ENCODE results near the gene ZNF396. TPM values are rescaled to one million over a fixed set of nuclear protein-coding genes. Genes with fewer than 3 reads are reported as not detected.

ZNF396 gene
- total RNA-seq = 0.52 TPM

DNA sequence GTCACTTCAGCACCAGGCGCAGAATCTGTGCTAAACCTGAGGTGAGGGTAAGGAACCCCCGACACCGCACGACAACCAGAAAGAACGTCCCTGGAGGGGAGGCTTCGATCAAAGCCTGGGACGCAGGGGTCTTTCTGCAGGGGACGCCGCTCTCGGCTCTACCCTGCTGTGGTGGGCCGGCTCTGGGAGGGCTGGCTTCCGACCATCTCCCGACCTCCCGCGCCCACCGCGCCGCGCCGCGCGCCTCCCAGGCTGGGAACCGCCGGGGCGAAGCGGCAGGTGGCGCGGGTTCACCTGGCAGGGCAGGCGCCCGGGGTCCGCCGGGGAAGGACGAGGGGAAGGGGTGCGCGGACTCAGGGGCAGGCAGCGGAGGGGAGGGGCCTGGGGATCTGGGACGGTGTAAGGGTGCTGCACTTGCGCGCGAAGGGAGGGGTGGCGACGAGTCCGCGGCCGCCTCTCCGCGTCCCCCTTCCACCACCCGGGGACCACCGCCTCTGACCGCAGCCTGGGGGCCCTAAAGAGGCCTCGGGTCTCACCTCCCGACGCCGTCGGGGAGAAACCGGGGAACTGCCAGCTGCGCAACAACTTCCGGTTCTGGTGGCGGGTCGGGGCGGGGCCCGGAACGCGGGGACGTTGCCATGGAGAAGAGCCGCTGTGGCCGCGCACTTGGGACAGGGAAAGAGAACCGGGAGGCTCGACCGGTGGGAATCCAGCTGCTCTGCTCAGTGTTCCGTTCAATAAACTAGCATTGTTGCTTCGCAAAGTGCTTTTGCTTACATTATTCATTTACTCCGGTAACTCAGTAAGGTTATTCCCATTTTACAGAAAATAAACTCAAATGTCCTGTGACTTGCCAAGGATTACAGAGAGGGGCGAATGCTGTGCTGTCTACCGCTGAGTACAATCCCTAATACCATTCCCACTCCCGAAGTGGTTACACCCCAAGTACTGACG lies at the start of gene ZNF396:
ZNF396 (minus strand) TSS at position 596 of the 954 bp plus-strand sequence. CDS start 3,045 bp downstream, outside the sequence.
- H3K27me3 ChIP-seq (ENCODE audit: insufficient read depth, low read length) = no peaks in the 10 kb centered on the region
- H3K4me1 ChIP-seq (ENCODE audit: insufficient read depth, low read length) = peaks cover 11% of the 10 kb centered on the region
- H3K4me3 ChIP-seq (ENCODE audit: low read length) = peak within 1 kb of the TSS; percentile 66
- no peaks in the 10 kb centered on the region for H3K9me3 ChIP-seq (ENCODE audit: low read depth, low read length)

DNA sequence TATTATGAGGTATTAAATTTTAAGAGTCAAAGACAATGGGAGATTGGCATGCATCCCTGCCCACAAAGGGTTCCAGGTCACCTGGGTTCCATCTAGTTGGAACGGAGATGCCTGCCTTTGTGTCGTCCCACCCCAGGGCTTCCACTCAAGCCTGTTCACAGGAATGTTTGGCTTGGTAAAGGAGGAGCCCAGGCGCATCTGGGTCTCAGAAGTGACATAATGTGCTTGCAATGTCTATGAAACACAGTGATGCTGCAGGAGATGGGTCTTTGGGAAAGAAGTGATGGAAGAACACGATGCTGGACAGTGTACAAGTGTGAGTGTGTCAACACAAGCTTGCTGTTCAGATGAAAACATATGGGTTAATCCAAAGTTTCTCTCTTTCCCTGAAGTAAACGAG lies 49.6 kb upstream of the ZNF396 start:
- Histone ChIP-seq H3K4me3 (ENCODE audit: low read length) (no peak overlapping the region), H3K27me3 (ENCODE audit: insufficient read depth, low read length) (no peaks in the 10 kb centered on the region), H3K4me1 (ENCODE audit: insufficient read depth, low read length) (no peaks in the 10 kb centered on the region), H3K9me3 (ENCODE audit: low read depth, low read length) (no peaks in the 10 kb centered on the region)

DNA sequence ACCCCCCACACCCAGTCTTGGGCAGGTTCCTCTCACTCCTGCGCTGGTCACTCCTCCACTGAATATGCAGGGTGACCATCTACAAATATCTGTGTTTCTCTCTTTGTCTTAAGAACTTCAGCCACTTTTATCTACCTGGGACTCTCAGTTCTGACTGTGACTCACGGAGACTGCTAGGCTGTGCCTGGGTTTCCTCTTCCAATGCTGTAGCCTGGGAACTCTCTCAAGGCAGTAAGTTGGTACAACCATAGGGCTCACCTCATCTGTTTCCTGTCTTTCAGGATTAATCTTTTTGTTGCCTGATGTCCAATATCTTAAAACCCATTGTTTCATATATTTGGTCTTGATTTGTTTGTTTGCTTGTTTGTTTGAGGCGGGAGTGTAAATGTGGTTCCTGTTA lies 47.2 kb upstream of the ZNF396 start:
- H3K9me3 ChIP-seq (ENCODE audit: low read depth, low read length) = no peaks in the 10 kb centered on the region
- no peaks in the 10 kb centered on the region for H3K27me3 ChIP-seq (ENCODE audit: insufficient read depth, low read length)
- H3K4me3 ChIP-seq (ENCODE audit: low read length) = no peak overlapping the region
- no peaks in the 10 kb centered on the region for H3K4me1 ChIP-seq (ENCODE audit: insufficient read depth, low read length)

DNA sequence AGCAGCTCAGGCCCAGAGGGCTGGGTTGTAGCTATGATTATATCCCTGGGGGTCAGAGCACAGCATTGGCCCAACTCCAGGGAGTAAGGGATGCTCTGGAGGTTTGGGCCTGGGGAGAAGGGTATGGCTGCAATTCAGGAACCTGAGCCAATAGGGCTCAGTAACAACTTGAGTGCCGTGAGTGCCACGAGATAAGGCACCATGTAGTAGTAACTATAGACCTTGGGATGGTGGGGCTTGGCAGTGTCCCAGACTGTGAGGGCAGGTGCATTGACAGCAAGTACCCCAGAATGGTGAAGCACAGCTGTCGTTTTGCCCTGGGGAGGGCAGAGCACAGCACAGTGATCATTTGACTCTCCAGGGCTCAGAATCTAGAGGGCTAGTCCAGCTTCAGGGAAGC lies 45.1 kb upstream of the ZNF396 start:
- Histone ChIP-seq H3K9me3 (ENCODE audit: low read depth, low read length) (no peaks in the 10 kb centered on the region), H3K4me3 (ENCODE audit: low read length) (no peak overlapping the region), H3K4me1 (ENCODE audit: insufficient read depth, low read length) (no peaks in the 10 kb centered on the region), H3K27me3 (ENCODE audit: insufficient read depth, low read length) (no peaks in the 10 kb centered on the region)

DNA sequence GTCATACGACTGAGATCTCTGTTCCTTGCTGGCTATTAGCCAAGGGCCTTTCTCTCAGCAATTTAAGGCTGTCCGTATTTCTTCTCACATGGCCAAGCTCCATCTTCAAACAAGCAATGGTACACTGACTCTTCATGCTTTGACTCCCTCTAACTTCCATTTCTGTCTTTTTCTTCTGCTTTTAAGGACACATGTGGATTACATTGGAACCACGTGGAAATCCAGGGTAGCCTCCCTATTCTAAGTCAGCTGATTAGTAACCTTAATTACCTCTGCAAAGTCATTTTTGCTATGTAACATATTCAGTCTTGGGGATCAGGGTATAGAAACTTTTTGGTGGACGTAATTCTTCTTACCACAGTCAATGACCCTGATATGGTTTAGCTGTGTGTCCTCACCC lies 41.5 kb upstream of the ZNF396 start:
- H3K4me3 ChIP-seq (ENCODE audit: low read length) = no peak overlapping the region
- H3K27me3 ChIP-seq (ENCODE audit: insufficient read depth, low read length) = no peaks in the 10 kb centered on the region
- peaks cover 16% of the 10 kb centered on the region for H3K4me1 ChIP-seq (ENCODE audit: insufficient read depth, low read length)
- H3K9me3 ChIP-seq (ENCODE audit: low read depth, low read length) = no peaks in the 10 kb centered on the region

DNA sequence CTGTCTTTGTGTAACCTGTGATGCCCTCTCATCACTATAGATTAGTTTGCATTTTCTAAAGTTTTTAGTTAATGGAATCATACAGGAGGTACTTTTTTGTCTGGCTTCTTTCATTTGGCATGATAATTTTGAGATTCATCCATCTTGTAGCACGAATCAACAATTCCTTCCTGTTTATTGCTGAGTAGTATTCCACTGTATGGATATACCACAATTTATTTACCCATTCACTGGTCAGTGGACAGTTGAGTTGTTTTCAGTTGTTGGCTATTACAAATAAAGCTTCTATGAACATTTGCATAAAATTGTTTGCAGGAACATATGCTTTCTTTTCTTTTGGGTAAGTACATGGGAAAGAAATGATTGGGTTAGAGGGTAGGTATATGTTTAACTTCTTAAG lies 40.1 kb upstream of the ZNF396 start:
- Histone ChIP-seq H3K9me3 (ENCODE audit: low read depth, low read length) (no peaks in the 10 kb centered on the region), H3K4me1 (ENCODE audit: insufficient read depth, low read length) (peaks cover 26% of the 10 kb centered on the region), H3K4me3 (ENCODE audit: low read length) (no peak overlapping the region), H3K27me3 (ENCODE audit: insufficient read depth, low read length) (no peaks in the 10 kb centered on the region)

DNA sequence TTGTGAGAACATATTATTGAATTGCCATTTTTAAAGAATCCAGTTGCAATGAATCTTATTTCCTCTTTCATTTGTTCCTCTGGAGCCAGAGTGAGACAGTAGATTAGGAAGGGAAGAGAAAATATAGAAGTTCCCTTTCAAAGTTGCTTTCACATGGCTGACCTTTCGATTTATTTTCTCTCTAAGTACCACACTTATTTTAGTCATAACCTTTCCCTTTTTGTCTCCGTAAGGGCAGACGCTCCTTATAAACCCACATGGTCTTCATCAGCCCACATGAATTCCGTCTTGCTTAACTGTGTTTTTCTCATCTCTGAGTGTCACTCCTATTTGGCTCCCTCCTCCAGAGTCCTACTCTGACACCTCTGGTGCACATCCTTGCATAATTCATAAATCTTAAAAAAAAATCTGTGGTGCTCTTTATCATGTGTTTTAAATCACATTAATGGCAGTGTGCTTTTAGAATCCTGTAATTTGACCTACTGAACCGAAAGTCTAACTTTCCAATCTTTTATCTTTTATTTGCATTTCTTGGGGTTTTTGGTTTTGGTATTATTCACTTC lies 38.5 kb upstream of the ZNF396 start:
- Histone ChIP-seq H3K4me3 (ENCODE audit: low read length) (peak overlapping the region; percentile 9), H3K4me1 (ENCODE audit: insufficient read depth, low read length) (peaks cover 30% of the 10 kb centered on the region), H3K27me3 (ENCODE audit: insufficient read depth, low read length) (no peaks in the 10 kb centered on the region), H3K9me3 (ENCODE audit: low read depth, low read length) (no peaks in the 10 kb centered on the region)

DNA sequence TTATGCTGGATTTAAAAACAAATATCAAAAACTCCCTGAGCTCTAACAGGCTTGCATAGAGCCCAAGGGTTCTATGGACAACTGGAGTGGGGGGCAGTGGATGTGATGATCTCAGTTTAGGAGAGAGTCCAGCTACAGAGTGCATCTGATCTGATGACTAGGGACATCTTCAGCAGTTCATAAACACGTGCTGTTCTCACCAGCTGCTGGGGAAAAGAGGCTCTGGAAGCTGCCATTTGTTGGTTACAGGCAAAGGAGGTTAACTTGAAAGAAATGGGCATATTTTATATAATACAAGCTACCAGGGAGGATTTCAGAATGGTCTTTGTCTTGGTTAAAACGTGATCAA lies 36.0 kb upstream of the ZNF396 start:
- Histone ChIP-seq H3K4me3 (ENCODE audit: low read length) (no peak overlapping the region), H3K27me3 (ENCODE audit: insufficient read depth, low read length) (no peaks in the 10 kb centered on the region), H3K9me3 (ENCODE audit: low read depth, low read length) (no peaks in the 10 kb centered on the region), H3K4me1 (ENCODE audit: insufficient read depth, low read length) (peaks cover 40% of the 10 kb centered on the region)

DNA sequence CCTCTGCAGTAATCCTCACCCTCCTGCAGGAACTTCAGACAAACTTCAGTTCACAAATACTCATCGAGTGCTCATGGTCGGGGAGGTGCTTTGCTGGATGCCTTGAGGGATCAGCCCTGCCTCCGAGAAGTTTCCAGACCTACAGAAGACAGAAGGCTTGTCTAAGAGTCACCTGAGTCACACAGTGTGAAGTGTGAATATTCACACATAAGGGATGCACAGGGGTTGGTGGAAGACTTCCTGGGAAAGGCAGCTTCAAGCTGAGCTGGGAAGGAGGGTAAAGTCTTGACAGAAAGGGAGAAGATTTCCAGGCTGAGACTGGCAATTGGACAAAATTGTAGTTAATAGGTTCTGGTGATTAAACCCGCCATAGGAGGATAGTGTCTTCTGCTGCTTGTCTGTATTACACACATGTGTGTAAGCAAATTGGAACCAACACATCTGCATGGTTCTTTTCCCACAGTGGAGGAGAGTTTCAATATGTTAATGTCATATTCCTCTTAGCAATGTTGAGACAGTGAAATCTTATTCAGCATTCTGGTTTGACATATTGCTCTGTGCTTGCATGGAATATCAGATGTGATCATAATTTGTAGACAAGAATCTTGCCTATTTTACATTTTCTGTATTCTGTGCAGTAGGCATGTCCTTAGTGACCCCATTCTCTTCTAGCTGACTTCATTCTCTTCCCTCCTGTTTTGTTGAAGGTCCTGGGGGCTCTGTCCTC lies 34.7 kb upstream of the ZNF396 start:
- Histone ChIP-seq H3K9me3 (ENCODE audit: low read depth, low read length) (no peaks in the 10 kb centered on the region), H3K4me3 (ENCODE audit: low read length) (no peak overlapping the region), H3K27me3 (ENCODE audit: insufficient read depth, low read length) (no peaks in the 10 kb centered on the region), H3K4me1 (ENCODE audit: insufficient read depth, low read length) (peaks cover 40% of the 10 kb centered on the region)

DNA sequence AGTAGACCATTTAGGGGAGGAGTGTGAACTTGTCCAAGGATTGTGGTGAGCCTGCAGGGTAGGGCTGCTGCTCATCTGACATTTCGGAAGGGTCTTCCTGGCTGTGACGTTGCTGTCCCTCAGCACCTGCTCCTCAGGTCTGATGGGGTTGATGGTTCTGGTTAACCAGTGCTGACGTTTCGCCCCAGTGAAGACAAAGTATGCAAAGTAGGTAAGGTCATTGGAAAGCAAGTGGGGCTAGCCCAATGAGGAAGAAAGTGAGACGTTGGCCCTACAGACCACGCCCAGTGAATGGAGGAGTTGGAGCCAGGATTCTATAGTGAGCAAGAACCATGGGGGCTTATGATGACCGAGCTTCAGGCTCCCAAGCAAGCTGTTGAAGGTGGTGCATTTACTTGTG lies 33.4 kb upstream of the ZNF396 start:
- Histone ChIP-seq H3K27me3 (ENCODE audit: insufficient read depth, low read length) (peaks cover 3% of the 10 kb centered on the region), H3K4me1 (ENCODE audit: insufficient read depth, low read length) (peaks cover 32% of the 10 kb centered on the region), H3K9me3 (ENCODE audit: low read depth, low read length) (no peaks in the 10 kb centered on the region), H3K4me3 (ENCODE audit: low read length) (no peak overlapping the region)

DNA sequence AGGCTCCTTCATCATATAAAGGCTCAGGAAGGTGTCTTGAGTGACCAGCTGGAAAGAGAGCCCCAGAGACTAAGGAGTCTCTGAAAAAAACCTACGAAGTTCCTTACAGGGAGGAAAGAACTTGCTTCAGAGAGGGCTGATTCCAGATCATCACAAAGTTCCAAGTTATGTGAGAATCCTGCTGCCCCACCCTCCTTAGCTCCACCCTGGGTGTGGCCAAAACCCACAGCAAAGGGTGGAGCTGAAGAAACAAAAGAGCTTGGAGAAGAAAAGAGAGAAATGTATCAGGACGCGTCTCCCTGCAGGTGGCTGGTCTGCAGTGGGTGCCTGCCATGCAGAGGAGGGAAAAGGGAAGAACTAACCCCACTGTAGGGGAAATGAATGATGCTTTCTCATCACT lies 32.8 kb upstream of the ZNF396 start:
- Histone ChIP-seq H3K9me3 (ENCODE audit: low read depth, low read length) (no peaks in the 10 kb centered on the region), H3K27me3 (ENCODE audit: insufficient read depth, low read length) (peaks cover 3% of the 10 kb centered on the region), H3K4me1 (ENCODE audit: insufficient read depth, low read length) (peaks cover 27% of the 10 kb centered on the region), H3K4me3 (ENCODE audit: low read length) (no peak overlapping the region)

DNA sequence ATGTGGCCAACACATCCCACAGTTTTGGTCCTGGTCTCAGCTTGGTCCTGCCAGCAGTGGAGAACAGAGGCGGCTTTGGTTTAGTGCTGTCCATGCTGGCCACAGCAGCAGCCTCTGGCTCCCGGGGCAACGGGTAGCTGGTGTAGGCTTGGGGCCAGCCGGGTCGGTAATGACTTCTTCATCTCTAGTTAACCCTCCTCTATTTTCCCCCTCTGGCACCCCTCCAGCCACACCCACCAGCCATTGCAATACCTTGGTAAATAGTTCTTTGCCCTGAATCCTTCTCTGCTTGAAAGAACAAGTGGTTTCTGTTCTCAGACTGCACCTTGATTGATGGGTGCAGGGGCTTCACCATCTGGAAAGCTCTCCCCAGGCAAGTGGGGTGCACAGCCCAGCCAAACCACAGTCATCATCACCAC lies 31.7 kb upstream of the ZNF396 start:
- H3K27me3 ChIP-seq (ENCODE audit: insufficient read depth, low read length) = peaks cover 3% of the 10 kb centered on the region
- H3K4me1 ChIP-seq (ENCODE audit: insufficient read depth, low read length) = peaks cover 24% of the 10 kb centered on the region
- H3K4me3 ChIP-seq (ENCODE audit: low read length) = no peak overlapping the region
- H3K9me3 ChIP-seq (ENCODE audit: low read depth, low read length) = no peaks in the 10 kb centered on the region

DNA sequence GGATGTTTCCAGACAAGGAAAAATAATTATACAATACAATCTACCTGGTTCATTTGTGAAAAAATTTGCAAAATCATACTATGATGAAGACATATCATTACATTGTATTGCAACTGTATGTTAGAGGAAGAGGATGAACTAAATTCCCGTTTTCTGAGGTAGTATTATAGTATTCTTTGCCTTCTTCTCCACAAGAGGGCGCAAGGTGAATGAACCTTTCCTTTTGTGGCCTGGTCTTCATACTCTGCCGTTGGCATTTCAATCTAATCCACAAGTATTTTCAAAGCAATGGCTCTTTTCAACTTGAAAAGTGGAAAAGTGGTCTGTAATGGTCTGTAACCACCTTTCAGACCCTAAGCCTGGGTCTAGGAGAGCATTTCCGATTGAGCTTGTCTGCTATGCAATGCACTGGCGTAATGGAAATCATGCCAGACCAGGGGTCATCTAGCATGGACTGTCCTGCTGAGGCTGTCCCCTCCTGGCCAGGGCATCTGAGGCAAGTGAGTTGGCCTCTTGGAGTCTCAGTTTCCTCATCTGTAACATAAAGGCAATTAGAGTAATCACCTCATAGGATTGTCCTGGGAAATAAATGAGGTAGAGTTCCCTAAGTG lies 30.8 kb upstream of the ZNF396 start:
- Histone ChIP-seq H3K9me3 (ENCODE audit: low read depth, low read length) (no peaks in the 10 kb centered on the region), H3K4me3 (ENCODE audit: low read length) (no peak overlapping the region), H3K4me1 (ENCODE audit: insufficient read depth, low read length) (peaks cover 22% of the 10 kb centered on the region), H3K27me3 (ENCODE audit: insufficient read depth, low read length) (peaks cover 3% of the 10 kb centered on the region)

DNA sequence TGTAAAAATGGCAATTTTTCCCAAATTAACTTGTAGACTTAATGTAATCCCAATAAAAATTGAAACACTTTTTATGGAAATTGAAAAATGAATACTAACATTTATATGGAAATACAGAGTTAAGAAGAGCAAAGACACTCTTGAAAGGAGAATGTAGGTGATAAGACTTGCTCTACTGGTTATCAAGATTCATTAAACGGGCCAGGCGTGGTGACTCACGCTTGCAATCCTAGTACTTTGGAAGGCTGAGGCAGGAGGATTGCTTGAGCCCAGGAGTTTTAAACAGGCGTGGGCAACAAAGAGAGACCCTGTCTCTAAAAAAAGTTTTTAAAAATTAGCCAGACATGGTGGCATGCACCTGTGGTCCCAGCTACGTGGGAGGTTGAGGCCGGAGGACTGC lies 29.5 kb upstream of the ZNF396 start:
- Histone ChIP-seq H3K27me3 (ENCODE audit: insufficient read depth, low read length) (peaks cover 3% of the 10 kb centered on the region), H3K9me3 (ENCODE audit: low read depth, low read length) (no peaks in the 10 kb centered on the region)

DNA sequence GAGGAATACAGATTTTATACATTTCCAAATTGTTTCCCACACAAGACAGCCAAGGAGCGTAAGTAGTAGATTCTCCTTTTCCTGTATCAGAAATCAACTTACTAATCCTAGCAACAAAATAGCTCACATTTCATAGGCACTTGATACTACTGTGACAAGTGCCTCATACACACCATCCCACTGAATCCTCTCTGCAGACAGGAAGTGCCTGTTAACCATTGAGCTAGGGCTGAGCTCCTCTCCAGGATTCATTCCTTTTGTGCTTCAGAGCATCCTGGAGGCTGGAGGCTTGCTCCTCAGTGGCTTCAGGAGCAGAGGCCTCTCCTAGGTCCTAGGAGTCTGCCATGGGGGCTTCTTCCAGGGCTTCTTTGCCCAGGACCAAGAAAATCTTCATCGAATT lies 20.8 kb upstream of the ZNF396 start:
- Histone ChIP-seq H3K27me3 (ENCODE audit: insufficient read depth, low read length) (peaks cover 11% of the 10 kb centered on the region), H3K4me1 (ENCODE audit: insufficient read depth, low read length) (no peaks in the 10 kb centered on the region), H3K4me3 (ENCODE audit: low read length) (no peak overlapping the region), H3K9me3 (ENCODE audit: low read depth, low read length) (no peaks in the 10 kb centered on the region)

More for the DNA sequence above, 29.5 kb upstream of the ZNF396 start:
- no peak overlapping the region for H3K4me3 ChIP-seq (ENCODE audit: low read length)
- peaks cover 12% of the 10 kb centered on the region for H3K4me1 ChIP-seq (ENCODE audit: insufficient read depth, low read length)
